ENCODE results near the gene AATF.

Gene AATF

GRCh38 chr17:37079065-37079708 is 130.4 kb downstream of the AATF start:
- H3K4me3 ChIP-seq (ENCODE audit: low read depth, low read length), result no peak overlapping the region
- no peak overlapping the region for H2BK120ac ChIP-seq (ENCODE audit: insufficient read depth, low read length, poor library complexity)
- no peak overlapping the region for H3K18ac ChIP-seq (ENCODE audit: low read length)
- H3K23ac ChIP-seq (ENCODE audit: low read length), result no peak overlapping the region
- peaks cover 2 to 4% of the 10 kb centered on the region in 2 experiments for H3K36me3 ChIP-seq (ENCODE audit: control insufficient read depth in 1 of 2, insufficient read depth in 2 of 2, low read length in 2 of 2)
- no peaks in the 10 kb centered on the region for H3K4me1 ChIP-seq (ENCODE audit: control insufficient read depth in 1 of 2, insufficient read depth in 2 of 2, low read length in 2 of 2)
- H3K14ac ChIP-seq (ENCODE audit: low read length), result no peak overlapping the region
- H3K79me2 ChIP-seq (ENCODE audit: control insufficient read depth, insufficient read depth, low read length, poor library complexity), result no peaks in the 10 kb centered on the region
- no peak overlapping the region for H3K4ac ChIP-seq (ENCODE audit: low read depth, low read length)
- H3K79me1 ChIP-seq (ENCODE audit: low read length), result no peaks in the 10 kb centered on the region
- H3K27me3 ChIP-seq (ENCODE audit: insufficient read depth, low read length), result no peaks in the 10 kb centered on the region
- H3K4me2 ChIP-seq (ENCODE audit: low read length), result no peak overlapping the region
- H3K9me3 ChIP-seq (ENCODE audit: insufficient read depth, low read depth, low read length), result no peaks in the 10 kb centered on the region
- H3K27ac ChIP-seq (ENCODE audit: low read depth, low read length), result no peak overlapping the region
- no peak overlapping the region for H2AFZ ChIP-seq (ENCODE audit: insufficient read depth, low read length, poor library complexity)
- no peak overlapping the region for H4K12ac ChIP-seq (ENCODE audit: low read depth, low read length)
- no peak overlapping the region for H2BK12ac ChIP-seq (ENCODE audit: low read length)
- no CpG with 5 or more reads among the region's 2 CpGs for WGBS (ENCODE audit: extremely low coverage, insufficient coverage, insufficient read length)
- no peak overlapping the region for H2AK5ac ChIP-seq (ENCODE audit: low read length)
- H3K9ac ChIP-seq (ENCODE audit: low read length), result no peak overlapping the region
- H4K91ac ChIP-seq (ENCODE audit: low read depth, low read length), result no peak overlapping the region
- no peak overlapping the region for H2BK5ac ChIP-seq (ENCODE audit: low read depth, low read length, poor library complexity)
- H4K8ac ChIP-seq (ENCODE audit: low read depth, low read length), result no peak overlapping the region
- DNase-seq, result no peak

- H3K36me3 ChIP-seq (ENCODE audit: control insufficient read depth in 1 of 2, insufficient read depth in 2 of 2, low read length in 2 of 2), result peaks cover 6 to 7% of the 10 kb centered on the region in 2 experiments
- H3K27ac ChIP-seq (ENCODE audit: low read depth, low read length), result no peak overlapping the region
- no peaks in the 10 kb centered on the region for H3K27me3 ChIP-seq (ENCODE audit: insufficient read depth, low read length)
- no peak overlapping the region for H2BK12ac ChIP-seq (ENCODE audit: low read length)
- H3K9ac ChIP-seq (ENCODE audit: low read length), result no peak overlapping the region
- no peak overlapping the region for H4K8ac ChIP-seq (ENCODE audit: low read depth, low read length)
- no peaks in the 10 kb centered on the region for H3K79me2 ChIP-seq (ENCODE audit: control insufficient read depth, insufficient read depth, low read length, poor library complexity)
- no peak overlapping the region for H2BK5ac ChIP-seq (ENCODE audit: low read depth, low read length, poor library complexity)
- H3K4me1 ChIP-seq (ENCODE audit: control insufficient read depth in 1 of 2, insufficient read depth in 2 of 2, low read length in 2 of 2), result no peaks in the 10 kb centered on the region
- H2AFZ ChIP-seq (ENCODE audit: insufficient read depth, low read length, poor library complexity), result no peak overlapping the region
- no peak overlapping the region for H3K23ac ChIP-seq (ENCODE audit: low read length)
- no peak overlapping the region for H4K12ac ChIP-seq (ENCODE audit: low read depth, low read length)
- H2BK120ac ChIP-seq (ENCODE audit: insufficient read depth, low read length, poor library complexity), result no peak overlapping the region
- H3K79me1 ChIP-seq (ENCODE audit: low read length), result no peaks in the 10 kb centered on the region
- no peak overlapping the region for H2AK5ac ChIP-seq (ENCODE audit: low read length)
- H3K18ac ChIP-seq (ENCODE audit: low read length), result no peak overlapping the region
- no peak overlapping the region for H3K4ac ChIP-seq (ENCODE audit: low read depth, low read length)
- no CpG with 5 or more reads among the region's 1 CpG for WGBS (ENCODE audit: extremely low coverage, insufficient coverage, insufficient read length)
- H3K14ac ChIP-seq (ENCODE audit: low read length), result no peak overlapping the region
- no peak overlapping the region for H3K4me3 ChIP-seq (ENCODE audit: low read depth, low read length)
- DNase-seq, result peak; percentile 77 to 84
- no peaks in the 10 kb centered on the region for H3K9me3 ChIP-seq (ENCODE audit: insufficient read depth, low read depth, low read length)
- H4K91ac ChIP-seq (ENCODE audit: low read depth, low read length), result no peak overlapping the region
- H3K4me2 ChIP-seq (ENCODE audit: low read length), result no peak overlapping the region
Measured at GRCh38 chr17:37079735-37080134, 131.0 kb downstream of the AATF start.

GRCh38 chr17:37081287-37081686 is 132.5 kb downstream of the AATF start:
- H2BK12ac ChIP-seq (ENCODE audit: low read length), result no peak overlapping the region
- no peak overlapping the region for H3K9ac ChIP-seq (ENCODE audit: low read length)
- H3K4me3 ChIP-seq (ENCODE audit: low read depth, low read length), result no peak overlapping the region
- H3K79me2 ChIP-seq (ENCODE audit: control insufficient read depth, insufficient read depth, low read length, poor library complexity), result no peaks in the 10 kb centered on the region
- H4K8ac ChIP-seq (ENCODE audit: low read depth, low read length), result no peak overlapping the region
- H2BK120ac ChIP-seq (ENCODE audit: insufficient read depth, low read length, poor library complexity), result no peak overlapping the region
- H3K9me3 ChIP-seq (ENCODE audit: insufficient read depth, low read depth, low read length), result no peaks in the 10 kb centered on the region
- H3K27me3 ChIP-seq (ENCODE audit: insufficient read depth, low read length), result no peaks in the 10 kb centered on the region
- H3K23ac ChIP-seq (ENCODE audit: low read length), result no peak overlapping the region
- H3K36me3 ChIP-seq (ENCODE audit: control insufficient read depth in 1 of 2, insufficient read depth in 2 of 2, low read length in 2 of 2), result peaks cover 15% of the 10 kb centered on the region in 2 experiments
- H2BK5ac ChIP-seq (ENCODE audit: low read depth, low read length, poor library complexity), result no peak overlapping the region
- no peak overlapping the region for H2AK5ac ChIP-seq (ENCODE audit: low read length)
- H3K4me2 ChIP-seq (ENCODE audit: low read length), result no peak overlapping the region
- WGBS (ENCODE audit: extremely low coverage, insufficient coverage, insufficient read length), result no CpG with 5 or more reads among the region's 5 CpGs
- no peaks in the 10 kb centered on the region for H3K4me1 ChIP-seq (ENCODE audit: control insufficient read depth in 1 of 2, insufficient read depth in 2 of 2, low read length in 2 of 2)
- no peak overlapping the region for H4K91ac ChIP-seq (ENCODE audit: low read depth, low read length)
- no peak for DNase-seq
- no peak overlapping the region for H3K18ac ChIP-seq (ENCODE audit: low read length)
- H3K4ac ChIP-seq (ENCODE audit: low read depth, low read length), result no peak overlapping the region
- H3K14ac ChIP-seq (ENCODE audit: low read length), result no peak overlapping the region
- H3K79me1 ChIP-seq (ENCODE audit: low read length), result no peaks in the 10 kb centered on the region
- H3K27ac ChIP-seq (ENCODE audit: low read depth, low read length), result no peak overlapping the region
- H2AFZ ChIP-seq (ENCODE audit: insufficient read depth, low read length, poor library complexity), result no peak overlapping the region
- H4K12ac ChIP-seq (ENCODE audit: low read depth, low read length), result no peak overlapping the region

- H3K4me1 ChIP-seq (ENCODE audit: control insufficient read depth in 1 of 2, insufficient read depth in 2 of 2, low read length in 2 of 2), result no peaks in the 10 kb centered on the region
- WGBS (ENCODE audit: extremely low coverage, insufficient coverage, insufficient read length), result no CpG with 5 or more reads among the region's 8 CpGs
Measured at GRCh38 chr17:37082311-37082860, 133.6 kb downstream of the AATF start.

More at GRCh38 chr17:37082311-37082860, 133.6 kb downstream of the AATF start:
- Histone ChIP-seq H2BK12ac (ENCODE audit: low read length) (no peak overlapping the region), H3K27me3 (ENCODE audit: insufficient read depth, low read length) (no peaks in the 10 kb centered on the region), H3K4me3 (ENCODE audit: low read depth, low read length) (no peak overlapping the region), H2BK120ac (ENCODE audit: insufficient read depth, low read length, poor library complexity) (no peak overlapping the region), H2AFZ (ENCODE audit: insufficient read depth, low read length, poor library complexity) (no peak overlapping the region), H4K8ac (ENCODE audit: low read depth, low read length) (no peak overlapping the region), H3K18ac (ENCODE audit: low read length) (no peak overlapping the region), H2BK5ac (ENCODE audit: low read depth, low read length, poor library complexity) (no peak overlapping the region), H3K9ac (ENCODE audit: low read length) (no peak overlapping the region), H3K27ac (ENCODE audit: low read depth, low read length) (no peak overlapping the region), H3K36me3 (ENCODE audit: control insufficient read depth in 1 of 2, insufficient read depth in 2 of 2, low read length in 2 of 2) (peaks cover 23 to 24% of the 10 kb centered on the region in 2 experiments), H3K4ac (ENCODE audit: low read depth, low read length) (no peak overlapping the region), H4K91ac (ENCODE audit: low read depth, low read length) (no peak overlapping the region), H3K9me3 (ENCODE audit: insufficient read depth, low read depth, low read length) (no peaks in the 10 kb centered on the region), H3K4me2 (ENCODE audit: low read length) (no peak overlapping the region), H2AK5ac (ENCODE audit: low read length) (no peak overlapping the region), H3K79me2 (ENCODE audit: control insufficient read depth, insufficient read depth, low read length, poor library complexity) (no peaks in the 10 kb centered on the region), H3K23ac (ENCODE audit: low read length) (no peak overlapping the region), H3K79me1 (ENCODE audit: low read length) (no peaks in the 10 kb centered on the region), H4K12ac (ENCODE audit: low read depth, low read length) (no peak overlapping the region), H3K14ac (ENCODE audit: low read length) (no peak overlapping the region)
- peak in 1 of 2 donors; percentile 37 for DNase-seq

Data from trophoblast cell (in vitro differentiated cells and primary cell).